HG03565 (cell line): ENCODE results near the gene NEB.

ENCODE experiments used
- ATAC-seq: cut with Tn5 transposase; IDR thresholded peaks from one replicate; pipeline ENCODE4 v1.9.1; 2021; ENCODE audit warnings: mild to moderate bottlenecking, moderate library complexity; ENCODE audit not compliant: unreplicated experiment

NEB gene

DNA sequence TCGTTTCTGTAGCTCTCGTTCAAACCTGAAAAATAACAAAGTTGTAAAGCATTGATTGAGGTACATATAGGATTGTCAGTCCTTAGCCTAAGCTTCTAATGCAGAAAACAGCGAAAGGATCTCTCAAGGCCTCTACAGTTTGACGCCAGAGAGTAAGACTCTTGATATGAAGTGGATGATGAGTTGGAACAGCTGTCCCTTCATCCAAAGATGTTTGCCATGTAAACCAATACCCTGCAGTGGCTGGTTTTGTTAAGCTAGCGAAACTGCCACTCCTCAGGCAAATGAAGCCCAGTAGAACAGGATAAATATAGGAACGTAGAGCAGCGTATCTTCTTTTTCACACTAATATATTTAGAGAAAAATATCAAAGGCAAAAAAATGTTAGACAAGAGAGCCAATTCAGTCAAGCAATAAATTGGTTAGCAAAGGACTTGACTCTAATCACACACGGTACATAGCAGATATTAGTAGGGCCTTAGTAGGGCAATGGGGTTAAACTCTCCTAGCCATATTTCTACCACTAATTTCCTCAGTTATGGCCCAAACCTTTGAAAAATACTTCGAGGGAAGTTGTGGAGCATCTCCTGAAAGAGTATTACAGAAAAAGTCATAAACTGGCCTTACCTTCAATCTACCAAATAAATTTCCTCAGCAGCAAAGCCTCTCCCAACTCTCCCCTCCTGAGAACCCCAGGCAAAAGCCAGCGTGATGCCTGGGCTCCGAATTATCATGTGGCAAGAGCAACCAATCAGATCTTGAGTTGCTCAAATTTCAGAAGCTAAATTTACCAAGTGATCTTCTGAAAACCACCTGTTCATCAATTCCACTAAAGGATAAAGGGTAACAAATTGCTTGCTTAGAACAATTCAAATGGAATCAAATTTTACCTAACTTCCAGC, at the start of gene NEB:
Gene NEB, minus strand, starts transcription at position 706 of the 902 bp plus-strand sequence. CDS start 1,320 bp downstream, outside the sequence.
- no peak for ATAC-seq

- no peak for ATAC-seq
Observed at GRCh38 chr2:151783133-151783520, 48.9 kb upstream of the NEB start.

GRCh38 chr2:151782378-151783132, 48.3 kb upstream of the NEB start:
- no peak for ATAC-seq

GRCh38 chr2:151781642-151782041, 47.4 kb upstream of the NEB start:
- no peak for ATAC-seq

GRCh38 chr2:151780938-151781337, 46.7 kb upstream of the NEB start:
- no peak for ATAC-seq

GRCh38 chr2:151777935-151778334, 43.7 kb upstream of the NEB start:
- ATAC-seq: no peak

DNA sequence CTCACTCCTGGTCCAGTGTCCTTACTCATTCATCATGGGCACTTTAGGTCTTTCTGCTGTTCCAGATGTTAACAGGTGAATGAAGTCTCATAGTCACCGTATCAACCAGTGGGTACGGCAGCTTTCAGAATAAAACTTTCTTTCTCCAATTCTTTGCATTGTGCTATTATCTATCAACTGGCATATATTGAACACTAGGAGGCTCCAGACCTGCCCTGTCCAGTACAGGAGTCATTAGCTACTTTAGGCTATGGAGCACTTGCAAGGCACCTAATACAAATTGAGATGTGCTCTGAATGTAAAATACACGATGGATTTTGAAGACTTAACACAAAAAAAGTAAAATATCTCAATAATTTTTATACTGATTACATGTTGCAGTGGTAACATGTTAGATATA, 43.2 kb upstream of the NEB start:
- ATAC-seq: no peak

DNA sequence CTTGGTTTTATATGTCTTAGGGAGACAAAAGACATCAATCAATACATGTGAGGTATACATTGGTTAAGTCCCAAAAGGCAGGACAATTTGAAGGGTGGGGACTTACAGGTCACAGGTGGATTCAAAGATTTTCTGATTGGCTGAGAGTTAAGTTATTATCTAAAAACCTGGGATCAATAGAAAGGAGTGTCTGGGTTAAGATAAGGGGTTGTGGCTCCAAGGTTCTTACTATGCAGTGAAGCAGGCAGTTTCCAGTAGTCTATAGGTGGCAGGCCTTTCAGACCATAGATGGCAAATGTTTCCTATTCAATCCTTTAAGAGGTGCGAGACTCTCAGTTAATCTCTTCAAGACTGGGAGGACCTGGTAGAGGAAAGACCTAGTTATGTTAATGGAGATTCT, 42.1 kb upstream of the NEB start:
- ATAC-seq: no peak

GRCh38 chr2:151775057-151775740, 40.9 kb upstream of the NEB start:
- ATAC-seq: no peak

GRCh38 chr2:151774506-151774905, 40.2 kb upstream of the NEB start:
- no peak for ATAC-seq

- peak; percentile 95 for ATAC-seq
Observed at GRCh38 chr2:151771599-151772358, 37.5 kb upstream of the NEB start.

DNA sequence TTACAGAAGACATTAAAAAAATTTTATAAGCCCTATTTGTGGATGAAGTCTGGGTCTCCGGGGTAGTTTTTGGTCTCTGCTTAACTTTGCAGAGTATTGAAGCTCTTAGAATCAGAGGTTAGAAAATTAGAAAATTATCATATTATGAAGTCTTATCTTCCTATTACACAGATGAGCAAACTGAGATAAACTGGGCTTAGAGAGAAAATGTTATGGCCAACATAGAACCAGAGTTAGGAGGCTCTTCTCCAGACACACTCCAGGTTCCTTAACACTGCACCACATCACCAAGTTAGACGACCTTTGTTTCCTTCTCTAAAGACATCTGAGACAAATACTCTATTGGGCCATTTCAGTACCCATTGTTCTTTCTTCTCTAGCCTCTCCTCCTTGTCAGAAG, 36.7 kb upstream of the NEB start:
- ATAC-seq: no peak

DNA sequence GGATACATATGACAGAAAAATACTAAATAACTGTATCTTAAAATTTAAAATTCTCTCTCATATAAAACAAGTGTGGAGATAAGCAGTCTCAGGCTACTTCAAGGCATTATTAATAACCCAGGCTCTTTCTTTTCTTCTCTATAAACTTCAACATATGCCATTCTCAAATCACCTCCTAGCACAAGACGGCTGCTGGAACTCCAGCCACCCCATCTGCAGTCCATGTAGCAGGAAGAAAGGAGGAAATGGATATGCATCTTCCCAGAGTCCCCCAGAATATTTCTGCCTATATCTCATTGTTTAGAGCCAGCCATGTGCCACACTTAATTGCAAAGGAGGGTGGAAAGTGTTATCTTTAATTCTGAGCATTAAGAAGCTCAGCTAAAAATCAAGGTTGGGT, 35.3 kb upstream of the NEB start:
- ATAC-seq: no peak

DNA sequence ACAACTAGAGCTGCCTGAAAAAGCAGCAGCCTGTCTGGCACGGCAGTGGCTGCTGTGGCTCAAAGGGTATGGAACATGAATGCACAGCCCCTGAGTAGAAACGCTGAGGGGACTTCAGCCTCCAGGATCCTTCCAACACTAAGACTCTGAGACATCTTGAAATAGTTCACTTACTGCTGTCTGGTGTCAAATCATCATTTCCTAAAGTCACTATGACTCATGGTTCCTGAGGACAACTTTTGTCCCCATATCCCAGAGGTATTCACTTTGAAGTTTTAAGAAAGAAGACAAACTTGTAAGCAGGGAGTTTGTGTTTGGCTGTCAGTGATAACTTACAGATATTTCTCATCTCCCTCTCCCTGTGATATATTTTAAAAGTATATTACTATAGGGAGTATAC, 33.3 kb upstream of the NEB start:
- ATAC-seq: no peak

DNA sequence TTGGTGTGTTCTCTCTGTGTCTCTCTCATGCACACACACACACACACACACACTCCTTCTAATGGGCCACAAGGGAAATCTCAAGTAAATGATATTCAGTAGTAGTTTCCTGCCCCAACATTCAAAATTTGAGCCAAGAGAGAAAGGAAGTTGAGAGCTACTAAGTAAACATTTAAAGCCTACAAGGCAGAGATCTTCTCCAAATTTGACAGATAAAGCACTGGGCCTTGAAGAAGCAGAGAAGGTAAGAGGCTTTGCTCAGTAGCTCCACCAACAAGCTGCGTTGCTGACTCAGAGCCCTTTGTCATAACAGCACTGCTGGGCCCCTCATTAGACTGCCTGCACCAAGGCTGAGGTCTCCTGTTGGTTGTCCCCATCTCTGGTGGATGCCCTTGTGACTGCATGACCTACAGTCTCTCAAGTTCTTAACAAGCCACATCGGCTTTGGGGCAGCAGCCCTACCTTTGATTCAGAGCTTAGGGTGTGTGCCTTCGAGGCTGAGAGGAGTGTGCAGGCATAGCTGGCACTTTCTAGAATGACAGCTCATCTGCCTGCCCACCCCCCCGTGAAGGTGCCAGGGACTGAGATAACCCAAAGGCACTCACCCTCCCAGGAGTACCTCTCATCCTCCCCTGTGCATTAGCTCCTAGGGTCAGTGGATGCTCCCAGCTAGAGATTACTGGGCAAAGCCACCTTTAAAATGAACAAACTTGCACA, 32.3 kb upstream of the NEB start:
- peak; percentile 32 for ATAC-seq

DNA sequence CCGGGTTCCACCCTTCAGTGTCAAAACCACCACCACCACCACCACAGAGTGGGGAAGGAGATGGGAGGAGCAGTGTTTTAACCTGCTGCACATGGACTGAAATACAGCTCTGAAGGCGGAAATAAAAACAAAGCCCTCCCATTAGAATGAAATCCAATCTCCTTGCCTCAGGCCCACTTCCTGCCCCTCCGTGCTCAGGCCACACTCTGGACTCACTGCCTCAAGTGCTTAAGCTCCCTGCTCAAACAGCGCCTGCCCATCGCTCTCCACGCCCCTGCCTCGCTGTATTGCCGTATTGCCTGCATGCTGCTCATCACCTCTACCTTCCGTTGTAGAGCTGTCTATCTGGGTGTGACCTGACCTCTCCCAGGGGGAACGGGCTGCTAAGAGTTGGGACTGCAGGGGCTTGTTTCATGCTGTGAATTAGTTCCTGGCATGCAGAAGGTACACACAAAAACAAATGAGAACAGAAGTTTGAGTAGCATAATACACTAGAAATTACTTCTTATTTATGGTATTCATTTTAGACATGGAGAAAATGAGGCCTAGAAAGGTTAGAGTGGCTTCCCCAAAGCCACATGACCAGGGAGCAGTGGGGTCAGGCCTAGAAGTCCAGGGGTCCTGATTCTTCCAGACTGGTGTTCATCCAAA, 31.6 kb upstream of the NEB start:
- ATAC-seq: no peak

- ATAC-seq: no peak
Observed at GRCh38 chr2:151762694-151763093, 28.4 kb upstream of the NEB start.

DNA sequence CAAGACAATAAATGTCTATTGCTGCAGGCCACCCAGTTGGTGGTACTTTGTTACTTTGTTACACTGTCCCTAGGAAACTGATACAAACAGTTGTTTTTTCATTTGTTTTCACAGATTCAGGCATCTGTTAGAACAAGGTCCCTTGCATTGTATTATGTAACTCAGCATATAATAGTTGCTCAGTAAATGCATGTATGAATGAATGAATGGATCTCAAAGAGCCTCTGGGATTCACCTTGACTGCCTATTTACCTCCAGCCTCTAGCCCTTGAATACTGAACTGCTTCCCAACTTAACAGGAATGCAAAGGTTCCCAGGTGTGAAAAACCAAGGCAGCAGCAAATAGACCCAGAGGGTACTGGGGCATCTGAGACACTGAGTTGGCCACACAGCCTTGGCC, 27.4 kb upstream of the NEB start:
- no peak for ATAC-seq

DNA sequence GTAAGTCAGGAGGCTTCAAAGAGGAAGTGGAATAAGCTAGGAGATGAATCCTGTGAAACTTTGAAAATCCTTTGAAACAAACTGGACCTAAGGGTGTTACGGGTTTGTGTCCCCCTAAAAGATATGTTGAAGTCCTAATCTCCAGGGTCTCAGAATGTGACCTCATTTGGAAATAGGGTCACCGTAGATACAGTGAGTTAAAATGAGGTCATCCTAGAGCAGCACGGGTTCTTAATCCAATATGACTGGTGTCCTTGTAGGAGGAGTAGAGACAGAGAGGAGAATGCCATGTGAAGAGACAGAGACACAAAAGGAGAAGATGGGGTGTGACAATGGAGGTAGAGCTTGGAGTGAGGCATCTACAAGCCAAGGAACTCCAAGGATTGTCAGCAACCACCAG, 26.9 kb upstream of the NEB start:
- ATAC-seq: no peak
